Ovary (tissue), 9 donors: ENCODE measurements around the gene KRTAP5-4. TPM values are rescaled to one million over a fixed set of nuclear protein-coding genes. Genes with fewer than 3 reads are reported as not detected.
A peak's percentile ranks its signal among the peaks of the same experiment; 100 is the strongest.

Source experiments
- DNase-seq, 5 donors: peaks; one replicate each; pipeline ENCODE4 v3.0.0-alpha.2; 2019 to 2020
- H3K27ac ChIP-seq, 2 donors: fragments of 200-600 bp; one replicate each; pipeline versions ENCODE4 v1.5.1 to v1.8.0; 2019 to 2022
- H3K27me3 ChIP-seq: fragments of 200-600 bp; one replicate; pipeline ENCODE4 v1.8.0; 2022
- H3K36me3 ChIP-seq: fragments of 200-600 bp; sonication (generic); one replicate; pipeline ENCODE4 v1.5.1; 2019
- H3K4me1 ChIP-seq: one replicate; pipeline ENCODE4 v1.8.1; 2013; ENCODE audit warnings: mild to moderate bottlenecking, moderate library complexity; ENCODE audit not compliant: insufficient read depth
- H3K4me3 ChIP-seq: fragments of 200-600 bp; sonication (generic); one replicate; pipeline ENCODE4 v1.5.1; 2017
- H3K9me3 ChIP-seq, 2 donors: fragments of 200-600 bp in 1 of 2; sonication (generic) in 1 of 2; one replicate each; pipeline versions ENCODE4 v1.5.1 to v1.8.1; 2013 to 2019; ENCODE audit warnings: mild to moderate bottlenecking in 1 of 2, moderate library complexity in 1 of 2
- EP300 ChIP-seq: sonication (generic); formaldehyde crosslinking; IDR thresholded peaks from one replicate; pipeline ENCODE4 v1.6.1; 2017; ENCODE audit warnings: antibody characterized with exemption
- POLR2A ChIP-seq: fragments of 450-650 bp; IDR thresholded peaks from one replicate; pipeline ENCODE4 v1.6.1; 2017; ENCODE audit warnings: antibody characterized with exemption, mild to moderate bottlenecking, moderate library complexity
- WGBS, 3 donors: extraction: QIAGEN DNeasy Blood & Tissue Kit in 1 of 3; methylation state at CpG; one replicate each; pipeline versions ENCODE4 v1.1.5 to v1.1.7; 2013 to 2017; 5-methylcytosine and 5-hydroxymethylcytosine counted together
- intact Hi-C, 4 donors: fragments of 100-400 bp; cut with DNase I; formaldehyde crosslinking; loops; one replicate each; pipeline versions ENCODE4 v1.11.0 to v1.15.1; 2022 to 2023
- polyA plus RNA-seq, 2 donors: library from polyadenylated mRNA; stranded (reverse); fragments of 200-250 nt in 1 of 2; fragments of 350-450 nt in 1 of 2; fragmentation: Illumina TruSeq in 1 of 2; extraction: RNeasy Lipid Tissue Mini Kit (QIAGEN cat#74804) in 1 of 2; gene quantifications; one replicate each; pipeline ENCODE4 v1.2.3, GENCODE V29; 2013 to 2014
- total RNA-seq, 7 donors: library from RNA; depleted of rRNA in 2 of 7; stranded (reverse); fragments of >200 nt in 2 of 7; fragmentation: NEBNext Ultra II Directional in 3 of 7; extraction: Animal tissue kit (Norgen Biotek cat#: 25700) in 3 of 7; gene quantifications; one replicate each; pipeline versions ENCODE4 v1.1.0 to v1.2.4, GENCODE V29; 2016 to 2023
- TF ChIP-seq, protein P1 (sequence below), 3 donors: fragments of 450-650 bp in 2 of 3; fragments of 200-600 bp in 1 of 3; IDR thresholded peaks; one replicate each; pipeline versions ENCODE4 v1.5.1 to v1.8.0; 2016 to 2022; ENCODE audit warnings: antibody characterized with exemption in 3 of 3, mild to moderate bottlenecking in 1 of 3
- donor health status: DM: no; HTN: no; CAD: no; lungs with moderate emphysema.
- donor health status: DM: no; HTN: no; CAD: no.
- donor health status: Bipolar disorder and iron deficiency.
- donor health status: DM: yes; HTN: yes; CAD: no.
- donor health status: DM: no; HTN: no; CAD: no.
- donor health status: DM: yes; HTN: yes; CAD: no.

Gene KRTAP5-4
- total and polyA plus RNA-seq, 9 donors = not detected

DNA sequence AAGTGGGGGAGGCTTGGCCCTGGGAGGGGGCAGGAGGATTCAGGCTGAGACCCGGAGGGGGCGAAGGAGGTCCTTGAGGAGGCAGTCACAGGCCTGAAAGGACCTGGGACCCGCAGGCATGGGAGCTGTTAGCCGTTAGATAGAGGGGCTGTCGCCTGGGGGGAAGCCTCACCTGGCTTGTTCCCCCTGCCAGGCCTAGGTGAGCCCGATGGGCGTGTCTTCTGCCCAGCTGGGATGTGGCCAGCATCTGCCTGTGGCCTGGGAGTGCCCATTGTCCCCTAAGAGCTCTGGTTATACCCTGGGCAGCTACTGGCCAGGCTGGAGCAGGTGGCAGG, 48.1 kb downstream of the KRTAP5-4 start:
- TF ChIP-seq, protein P1, sequence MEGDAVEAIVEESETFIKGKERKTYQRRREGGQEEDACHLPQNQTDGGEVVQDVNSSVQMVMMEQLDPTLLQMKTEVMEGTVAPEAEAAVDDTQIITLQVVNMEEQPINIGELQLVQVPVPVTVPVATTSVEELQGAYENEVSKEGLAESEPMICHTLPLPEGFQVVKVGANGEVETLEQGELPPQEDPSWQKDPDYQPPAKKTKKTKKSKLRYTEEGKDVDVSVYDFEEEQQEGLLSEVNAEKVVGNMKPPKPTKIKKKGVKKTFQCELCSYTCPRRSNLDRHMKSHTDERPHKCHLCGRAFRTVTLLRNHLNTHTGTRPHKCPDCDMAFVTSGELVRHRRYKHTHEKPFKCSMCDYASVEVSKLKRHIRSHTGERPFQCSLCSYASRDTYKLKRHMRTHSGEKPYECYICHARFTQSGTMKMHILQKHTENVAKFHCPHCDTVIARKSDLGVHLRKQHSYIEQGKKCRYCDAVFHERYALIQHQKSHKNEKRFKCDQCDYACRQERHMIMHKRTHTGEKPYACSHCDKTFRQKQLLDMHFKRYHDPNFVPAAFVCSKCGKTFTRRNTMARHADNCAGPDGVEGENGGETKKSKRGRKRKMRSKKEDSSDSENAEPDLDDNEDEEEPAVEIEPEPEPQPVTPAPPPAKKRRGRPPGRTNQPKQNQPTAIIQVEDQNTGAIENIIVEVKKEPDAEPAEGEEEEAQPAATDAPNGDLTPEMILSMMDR (IDR thresholded peaks at IDR 0.05) = no peak
- no peak for TF ChIP-seq EP300
- no peak for TF ChIP-seq POLR2A
- WGBS, 3 donors = 6 to 19% (median 9%) methylated on average over 7 of the region's 7 CpGs
- Histone ChIP-seq H3K36me3 (no peaks in the 10 kb centered on the region), H3K4me1 (no peaks in the 10 kb centered on the region), H3K27me3 (no peaks in the 10 kb centered on the region), H3K4me3 (peak overlapping the region; percentile 43), H3K27ac (no peak overlapping the region), H3K9me3 (peaks cover 0 to 4% of the 10 kb centered on the region in 2 donors)
- intact Hi-C loops = loop anchor here (1.0 to 10.0 kb wide), 5 partner anchors 15 to 372 kb away; no protein-coding TSS in a partner anchor
- no peak for DNase-seq

DNA sequence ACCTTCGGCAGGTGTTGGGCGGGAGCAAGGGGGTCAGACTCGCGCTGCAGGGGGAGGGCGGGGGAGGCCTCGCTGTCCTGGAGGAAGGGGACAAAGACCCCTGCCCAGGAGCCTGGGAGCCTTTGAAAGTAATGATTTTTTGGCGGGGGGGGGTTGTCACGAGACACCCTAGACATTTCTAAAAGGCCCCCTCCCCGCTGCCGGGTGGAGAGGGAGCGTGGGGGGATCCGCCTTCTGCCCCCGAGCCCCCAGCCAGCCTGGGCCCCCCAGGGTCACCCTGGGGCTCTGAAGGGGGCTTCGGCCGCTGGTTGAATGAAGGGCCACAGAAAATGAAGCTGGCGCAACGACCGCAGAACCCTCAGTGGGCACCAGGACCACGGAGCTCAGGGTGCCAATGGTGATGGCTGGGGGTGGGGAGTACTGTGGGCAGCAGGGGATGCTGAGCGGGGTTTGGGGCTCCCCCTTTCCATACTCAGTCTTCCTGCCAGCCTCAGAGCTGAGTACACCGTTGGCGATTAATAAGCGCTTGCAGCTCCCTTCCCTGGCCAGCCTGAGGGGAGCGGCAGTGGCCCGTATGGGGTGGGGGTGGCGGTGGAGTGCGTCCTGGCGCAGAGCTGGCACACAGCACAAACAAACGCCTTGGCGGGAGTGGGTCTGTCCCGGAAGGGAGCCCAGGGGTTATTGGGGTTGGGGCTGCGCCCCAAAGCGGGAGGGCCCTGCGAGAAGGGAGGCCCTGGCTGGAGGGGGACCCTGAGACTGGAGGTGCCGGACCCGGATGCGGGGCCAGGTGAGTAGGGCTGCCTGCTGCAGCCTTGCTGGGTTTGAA, 48.6 kb downstream of the KRTAP5-4 start:
- Histone ChIP-seq H3K27me3 (no peaks in the 10 kb centered on the region), H3K36me3 (no peaks in the 10 kb centered on the region), H3K27ac (no peak overlapping the region), H3K4me1 (no peaks in the 10 kb centered on the region), H3K4me3 (peak overlapping the region; percentile 54), H3K9me3 (peaks cover 0 to 2% of the 10 kb centered on the region in 2 donors)
- WGBS, 3 donors = 2 to 7% (median 4%) methylated on average over 25 to 37 of the region's 37 CpGs
- no peak for DNase-seq
- TF ChIP-seq EP300 (no peak), POLR2A (no peak)
- TF ChIP-seq, protein P1 (IDR thresholded peaks at IDR 0.05) = no peak
- intact Hi-C loops = loop anchor here in 3 of 4 donors (2.0 to 10.0 kb wide), 3 partner anchors 14 to 371 kb away; no protein-coding TSS in a partner anchor

DNA sequence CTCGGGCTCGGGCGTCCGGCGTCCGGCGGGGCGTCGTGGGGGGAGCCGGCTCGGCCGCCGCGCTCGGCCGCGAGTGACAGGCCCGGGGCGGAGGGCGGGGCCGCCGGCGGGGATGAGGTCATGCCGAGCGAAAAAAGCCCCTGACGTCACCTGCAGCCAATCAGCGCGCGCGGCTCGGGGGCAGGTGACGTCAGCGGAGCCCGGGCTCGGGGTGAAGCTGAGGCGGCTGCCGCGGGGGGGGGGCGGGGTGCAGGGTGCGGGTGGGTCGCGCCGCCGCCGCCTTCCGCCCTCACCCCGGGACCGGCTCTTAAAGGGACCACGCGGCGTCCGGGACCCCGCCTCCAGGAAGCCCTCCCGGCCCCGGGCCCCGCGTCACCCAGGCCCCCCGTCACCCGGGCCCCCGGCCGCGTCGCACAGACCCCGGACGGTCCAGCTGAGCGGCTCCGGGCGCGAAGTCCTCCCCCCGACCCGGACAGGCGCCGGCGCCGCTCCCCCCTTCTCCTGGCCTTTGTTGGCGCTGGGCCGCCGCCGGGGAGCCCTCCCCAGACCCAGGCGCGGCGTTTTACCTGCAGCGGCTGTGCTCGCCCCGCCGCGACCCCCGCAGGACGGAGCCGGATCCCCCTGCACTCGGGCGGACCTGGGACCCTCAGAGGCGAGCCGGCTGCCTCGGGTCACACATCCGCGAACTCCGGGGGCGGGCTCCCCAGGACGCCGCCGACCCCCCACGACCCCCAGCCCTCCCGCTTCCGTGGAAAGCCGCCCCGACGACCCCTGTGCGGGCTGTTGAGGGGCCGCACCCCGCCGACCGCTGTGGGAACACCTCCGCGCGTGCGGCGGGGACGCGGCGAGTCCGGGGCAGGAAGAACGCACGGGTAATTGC, 49.5 kb downstream of the KRTAP5-4 start, which contains the start of gene DUSP8:
Gene DUSP8 (minus strand): TSS at position 75 of the 880 bp plus-strand sequence. CDS start 6,445 bp downstream, outside the sequence.
- peak; percentile 56 to 84 (median 83) for DNase-seq
- TF ChIP-seq POLR2A (no peak), EP300 (no peak)
- TF ChIP-seq, protein P1 (IDR thresholded peaks at IDR 0.05) = no peak
- intact Hi-C loops = loop anchor here in 3 of 4 donors (1.0 to 10.0 kb wide), 4 partner anchors 14 to 370 kb away; no protein-coding TSS in a partner anchor

DNA sequence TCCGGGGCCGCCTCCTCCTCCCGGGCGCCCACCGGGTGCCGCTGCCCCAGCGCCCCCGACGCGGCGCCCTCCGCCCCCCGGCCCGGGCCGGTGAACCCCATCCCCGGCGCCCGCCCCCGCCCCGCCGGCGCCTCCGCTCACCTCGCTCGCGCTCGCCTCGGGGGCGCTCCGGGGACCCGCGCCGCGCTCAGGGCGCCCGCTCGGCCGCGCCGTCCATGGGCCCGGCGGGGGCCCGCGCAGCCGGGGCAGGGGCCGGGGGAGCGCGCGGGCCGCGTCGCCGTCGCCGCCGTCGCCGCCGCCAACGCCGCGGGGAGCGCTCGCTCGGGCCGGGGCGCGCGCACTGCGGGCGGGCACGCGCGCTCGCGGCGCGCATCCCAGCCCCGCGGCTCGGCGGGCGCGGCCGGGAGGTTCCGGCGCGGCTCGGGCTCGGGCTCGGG, 50.2 kb downstream of the KRTAP5-4 start:
- DNase-seq = no peak
- TF ChIP-seq EP300 (no peak), POLR2A (no peak)
- TF ChIP-seq, protein P1 (IDR thresholded peaks at IDR 0.05) = no peak
- Histone ChIP-seq H3K27me3 (no peaks in the 10 kb centered on the region), H3K9me3 (no peaks in the 10 kb centered on the region), H3K4me1 (no peaks in the 10 kb centered on the region), H3K36me3 (no peaks in the 10 kb centered on the region), H3K4me3 (peak overlapping the region; percentile 41), H3K27ac (peak overlapping the region in 1 of 2 donors; percentile 52)
- intact Hi-C loops = loop anchor here in 3 of 4 donors (1.0 to 10.0 kb wide), 4 partner anchors 13 to 369 kb away; no protein-coding TSS in a partner anchor
- 0 to 1% (median 1%) methylated on average over 2 to 87 of the region's 91 CpGs for WGBS, 3 donors

More for the DNA sequence above, 49.5 kb downstream of the KRTAP5-4 start, which contains the start of gene DUSP8:
- Histone ChIP-seq H3K27me3 (no peaks in the 10 kb centered on the region), H3K4me1 (no peaks in the 10 kb centered on the region), H3K4me3 (peak within 1 kb of the TSS; percentile 54), H3K27ac (peak within 1 kb of the TSS in 1 of 2 donors; percentile 52), H3K9me3 (no peaks in the 10 kb centered on the region), H3K36me3 (no peaks in the 10 kb centered on the region)
- WGBS, 3 donors = 0 to 1% (median 0%) methylated on average over 40 to 124 of the region's 124 CpGs
